H1 (cell line): ENCODE results near the gene OSBPL5. TPM values are rescaled to one million over a fixed set of nuclear protein-coding genes. Genes with fewer than 3 reads are reported as not detected.

Source experiments
- CTCF ChIA-PET: fragments of 300-600 bp; sonication (Branson Sonifier 250); formaldehyde crosslinking; loops from one replicate; lab custom pipeline; 2021; ENCODE audit not compliant: partially characterized antibody; lab: Charles Lee
- POLR2A ChIA-PET: fragments of 300-600 bp; sonication (Branson Sonifier 250); formaldehyde crosslinking; loops from one replicate; lab custom pipeline; 2021; ENCODE audit warnings: inconsistent platforms; ENCODE audit not compliant: partially characterized antibody; lab: Charles Lee
- DNase-seq, 2 experiments: peaks; one replicate each; pipeline versions ENCODE4 v3.0.0 to v3.0.0-alpha.2; 2010 to 2022; ENCODE audit warnings: low spot score in 2 of 2, low read depth in 1 of 2, mixed read lengths in 1 of 2
- FAIRE-seq: peaks from 2 replicates; lab custom pipeline; 2011; peaks lifted over from hg19 to GRCh38; lab: Jason Lieb, UNC
- H2AFZ ChIP-seq: 2 replicates; pipeline ENCODE4 v1.8.1; 2012; ENCODE audit warnings: low read length, inconsistent platforms
- H2AK5ac ChIP-seq: 2 replicates; pipeline ENCODE4 v1.6.1; 2013; ENCODE audit warnings: low read depth, low read length
- H2BK120ac ChIP-seq: replicated peaks from 2 replicates; pipeline ENCODE3; 2013; ENCODE audit warnings: low read depth, low read length, inconsistent platforms
- H2BK12ac ChIP-seq: 2 replicates; pipeline ENCODE4 v1.6.1; 2013; ENCODE audit warnings: low read depth, low read length
- H2BK15ac ChIP-seq: 2 replicates; pipeline ENCODE4 v1.6.1; 2013; ENCODE audit warnings: low read length
- H2BK20ac ChIP-seq: 2 replicates; pipeline ENCODE4 v1.6.1; 2013; ENCODE audit warnings: low read length
- H2BK5ac ChIP-seq: 2 replicates; pipeline ENCODE4 v1.6.1; 2013; ENCODE audit warnings: low read depth, low read length
- H3K14ac ChIP-seq: 2 replicates; pipeline ENCODE4 v1.6.1; 2013; ENCODE audit warnings: inconsistent platforms; ENCODE audit not compliant: insufficient read length
- H3K18ac ChIP-seq: 2 replicates; pipeline ENCODE4 v1.6.1; 2013; ENCODE audit warnings: low read length; ENCODE audit errors: extremely low read depth
- H3K23ac ChIP-seq: 2 replicates; pipeline ENCODE4 v1.6.1; 2013; ENCODE audit warnings: inconsistent platforms; ENCODE audit not compliant: insufficient read length
- H3K23me2 ChIP-seq: 2 replicates; pipeline ENCODE4 v1.6.1; 2013; ENCODE audit warnings: low read depth, low read length
- H3K27ac ChIP-seq: 2 replicates; pipeline ENCODE4 v1.6.1; 2011; ENCODE audit warnings: low read depth, low read length, inconsistent platforms
- H3K27me3 ChIP-seq, 4 experiments: replicated peaks in 1 of 4; 1 replicate in 1 of 4; 2 replicates in 3 of 4; pipeline versions ENCODE4 v1.6.1 to v1.8.1; 2011 to 2013; ENCODE audit warnings: low read length in 3 of 4, mild to moderate bottlenecking in 3 of 4, inconsistent platforms in 2 of 4, mixed read lengths in 2 of 4, moderate library complexity in 1 of 4; ENCODE audit not compliant: control insufficient read depth in 3 of 4, insufficient read depth in 3 of 4; ENCODE audit errors: extremely low read depth in 1 of 4
- H3K36me3 ChIP-seq, 4 experiments: 2 replicates each; pipeline versions ENCODE4 v1.6.1 to v1.8.1; 2011 to 2013; ENCODE audit warnings: mild to moderate bottlenecking in 4 of 4, low read length in 3 of 4, moderate library complexity in 2 of 4, control low read depth in 1 of 4, inconsistent platforms in 1 of 4; ENCODE audit not compliant: insufficient read depth in 4 of 4, control insufficient read depth in 2 of 4
- H3K4ac ChIP-seq: replicated peaks from 2 replicates; pipeline ENCODE3; 2013; ENCODE audit warnings: low read length, low read depth, mixed read lengths, inconsistent platforms; ENCODE audit not compliant: insufficient read length
- H3K4me1 ChIP-seq, 4 experiments: replicated peaks in 1 of 4; 1 replicate in 1 of 4; 2 replicates in 3 of 4; pipeline versions ENCODE4 v1.6.1 to v1.8.1; 2011 to 2013; ENCODE audit warnings: low read length in 3 of 4, inconsistent platforms in 2 of 4, mixed read lengths in 1 of 4; ENCODE audit not compliant: insufficient read depth in 4 of 4, control insufficient read depth in 3 of 4
- H3K4me2 ChIP-seq, 2 experiments: 2 replicates each; pipeline versions ENCODE4 v1.6.1 to v1.8.1; 2011 to 2013; ENCODE audit warnings: low read depth in 2 of 2, low read length in 2 of 2, control low read depth in 1 of 2, inconsistent platforms in 1 of 2, mild to moderate bottlenecking in 1 of 2; ENCODE audit not compliant: insufficient read depth in 1 of 2
- H3K4me3 ChIP-seq, 4 experiments: fragments of 200-600, 300-600 bp in 1 of 4; sonication (generic), shearing (Covaris generic), sonication (Bioruptor Twin) in 1 of 4; 2 replicates each; pipeline versions ENCODE4 v1.5.1 to v1.8.1; 2011 to 2016; ENCODE audit warnings: low read length in 4 of 4, low read depth in 3 of 4, control low read depth in 2 of 4, inconsistent platforms in 2 of 4, mild to moderate bottlenecking in 2 of 4, mixed read lengths in 1 of 4, moderate library complexity in 1 of 4; ENCODE audit not compliant: insufficient read depth in 2 of 4; ENCODE audit errors: extremely low read depth in 1 of 4
- H3K56ac ChIP-seq: replicated peaks from 2 replicates; pipeline ENCODE3; 2013; ENCODE audit warnings: low read depth, mild to moderate bottlenecking, mixed read lengths, low read length, inconsistent platforms; ENCODE audit not compliant: insufficient read length
- H3K79me1 ChIP-seq: 2 replicates; pipeline ENCODE4 v1.6.1; 2013; ENCODE audit warnings: low read depth, low read length, control low read depth
- H3K79me2 ChIP-seq, 2 experiments: 2 replicates each; pipeline versions ENCODE4 v1.6.1 to v1.8.1; 2012 to 2013; ENCODE audit warnings: low read length in 2 of 2, mild to moderate bottlenecking in 2 of 2, inconsistent platforms in 1 of 2; ENCODE audit not compliant: insufficient read depth in 2 of 2, control insufficient read depth in 1 of 2
- H3K9ac ChIP-seq, 4 experiments: replicated peaks in 1 of 4; 1 replicate in 1 of 4; 2 replicates in 3 of 4; pipeline versions ENCODE4 v1.6.1 to v1.8.1; 2011 to 2013; ENCODE audit warnings: low read depth in 3 of 4, low read length in 3 of 4, control low read depth in 2 of 4, mild to moderate bottlenecking in 2 of 4, moderate library complexity in 2 of 4, inconsistent platforms in 1 of 4; ENCODE audit errors: extremely low read depth in 1 of 4
- H3K9me3 ChIP-seq, 2 experiments: 2 replicates each; pipeline versions ENCODE4 v1.6.1 to v1.8.1; 2012 to 2013; ENCODE audit warnings: mild to moderate bottlenecking in 2 of 2, moderate library complexity in 2 of 2, control low read depth in 1 of 2, inconsistent platforms in 1 of 2, low read depth in 1 of 2, low read length in 1 of 2, mixed read lengths in 1 of 2; ENCODE audit not compliant: insufficient read depth in 2 of 2
- H4K20me1 ChIP-seq, 2 experiments: replicated peaks in 1 of 2; 2 replicates each; pipeline versions ENCODE3 to v1.8.1; 2011 to 2013; ENCODE audit warnings: inconsistent platforms in 2 of 2, low read length in 2 of 2, mild to moderate bottlenecking in 1 of 2; ENCODE audit not compliant: insufficient read depth in 2 of 2, control insufficient read depth in 1 of 2
- H4K5ac ChIP-seq: 2 replicates; pipeline ENCODE4 v1.6.1; 2013; ENCODE audit warnings: low read length, low read depth, mixed read lengths, inconsistent platforms; ENCODE audit not compliant: insufficient read length
- H4K8ac ChIP-seq: 2 replicates; pipeline ENCODE4 v1.8.0; 2013; ENCODE audit warnings: mild to moderate bottlenecking, moderate library complexity, low read length, inconsistent platforms; ENCODE audit not compliant: insufficient read depth; ENCODE audit errors: extremely low read depth
- H4K91ac ChIP-seq: replicated peaks from 2 replicates; pipeline ENCODE3; 2013; ENCODE audit warnings: low read length, mixed read lengths, inconsistent platforms; ENCODE audit not compliant: insufficient read length
- ASH2L ChIP-seq: fragments of 200-600, 300-600 bp; sonication (generic); IDR thresholded peaks from one replicate; pipeline ENCODE4 v1.7.1; 2017; ENCODE audit warnings: low read length
- KDM1A ChIP-seq: fragments of 200-600, 300-600 bp; sonication (generic); IDR thresholded peaks from 2 replicates; pipeline ENCODE4 v1.7.1; 2016; ENCODE audit warnings: mild to moderate bottlenecking, low read length, borderline replicate concordance
- SIRT6 ChIP-seq: IDR thresholded peaks from one replicate; pipeline ENCODE4 v1.7.1; 2012; ENCODE audit warnings: low read length, inconsistent platforms
- SP4 ChIP-seq: IDR thresholded peaks from 2 replicates; pipeline ENCODE4 v1.6.1; 2012; ENCODE audit warnings: low read length, inconsistent platforms
- TBP ChIP-seq: IDR thresholded peaks from 2 replicates; pipeline ENCODE4 v1.6.1; 2011; ENCODE audit warnings: low read depth, low read length, improper control_type of control experiment
- WGBS, 2 experiments: shearing (Covaris generic) in 1 of 2; methylation state at CpG; one replicate each; pipeline versions ENCODE4 v1.1.6 to v1.1.7; 2013 to 2015; ENCODE audit warnings: low lambda C conversion rate in 2 of 2, mixed read lengths in 2 of 2, inconsistent platforms in 1 of 2, low coverage in 1 of 2, missing lambda C conversion rate in 1 of 2; ENCODE audit not compliant: insufficient replicate concordance in 2 of 2, insufficient coverage in 1 of 2, insufficient read length in 1 of 2; ENCODE audit errors: extremely low coverage in 1 of 2, missing lambda C conversion rate in 1 of 2; 5-methylcytosine and 5-hydroxymethylcytosine counted together
- polyA plus RNA-seq, 7 experiments: library from polyadenylated mRNA; depleted of rRNA in 3 of 7; stranded (reverse) in 5 of 7; unstranded in 2 of 7; fragments of >200 nt in 5 of 7; fragments of 200-250 nt in 2 of 7; gene quantifications; 1 replicate in 5 of 7; 2 replicates in 1 of 7; 4 replicates in 1 of 7; pipeline versions ENCODE4 v1.2.1 to v1.2.3, GENCODE V29; 2011 to 2013; ENCODE audit warnings: missing spikeins in 2 of 7, mixed read lengths in 2 of 7
- total RNA-seq: library from RNA; stranded (reverse); fragmentation: NEBNext Ultra II Directional; extraction: Animal tissue kit (Norgen Biotek cat#: 25700); gene quantifications from 2 replicates; pipeline ENCODE4 v1.2.1, GENCODE V29; 2021

Gene OSBPL5
- total and polyA plus RNA-seq, 2 of the 8 experiments (the other 6 are each of a cell fraction or from before 2014, with no cell fraction given): 3.4 to 9.9 TPM

DNA sequence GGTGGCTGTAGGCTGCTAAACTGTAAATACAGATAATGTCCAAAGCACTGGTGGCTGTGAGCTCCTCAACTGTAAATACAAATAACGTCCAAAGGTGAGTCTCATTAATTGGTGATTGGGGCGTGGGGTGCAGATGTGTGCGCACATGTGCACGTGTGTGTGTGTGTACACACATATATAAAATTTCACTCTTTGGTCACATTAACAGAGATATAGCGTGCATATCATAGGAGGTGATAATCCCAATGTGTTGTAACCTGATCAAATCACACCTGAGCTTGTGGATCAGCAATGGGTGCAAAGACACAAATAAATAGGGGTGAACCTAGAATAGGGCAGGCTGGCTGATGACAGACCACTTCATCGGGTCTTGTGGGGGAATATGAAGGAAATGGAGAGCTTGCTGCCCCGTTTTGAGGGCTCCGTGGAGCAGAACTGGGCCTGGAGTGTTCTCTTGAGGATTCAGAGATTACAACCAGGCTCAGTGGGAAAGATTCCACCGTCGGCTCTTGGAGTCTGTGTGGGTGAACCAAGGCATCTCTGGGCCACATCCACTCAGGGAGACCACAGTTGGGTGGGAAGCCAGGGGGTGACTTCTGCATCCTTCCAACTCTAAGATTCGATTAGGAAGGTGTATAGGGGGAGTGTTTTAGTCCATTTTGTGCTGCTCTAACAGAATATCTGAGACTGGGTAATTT lies 24.9 kb upstream of the OSBPL5 start:
- peak overlapping the region; percentile 11 for H3K4ac ChIP-seq
- peak overlapping the region; percentile 80 for H3K18ac ChIP-seq
- H2AFZ ChIP-seq: no peak overlapping the region
- no peak overlapping the region for H3K14ac ChIP-seq
- peak in 1 of 2 experiments; percentile 35 for DNase-seq
- H4K5ac ChIP-seq: peak overlapping the region; percentile 87
- H3K27ac ChIP-seq: no peak overlapping the region
- H3K27me3 ChIP-seq: no peaks in the 10 kb centered on the region
- peak overlapping the region; percentile 87; the same call in 1 of the 2 replicates for H2AK5ac ChIP-seq
- no peak overlapping the region for H4K8ac ChIP-seq
- H3K23ac ChIP-seq: no peak overlapping the region
- H2BK20ac ChIP-seq: peak overlapping the region; percentile 74
- 88% methylated on average over 11 of the region's 11 CpGs; no CpG with 5 or more reads in 1 of the 2 experiments for WGBS, 2 experiments
- H2BK5ac ChIP-seq: peak overlapping the region; percentile 96; the same call in 1 of the 2 replicates
- no peak for TF ChIP-seq SP4
- no peak for TF ChIP-seq TBP
- no peak for TF ChIP-seq ASH2L
- TF ChIP-seq KDM1A: peak; percentile 96
- TF ChIP-seq SIRT6: no peak
- no peak overlapping the region for H3K9ac ChIP-seq
- no peaks in the 10 kb centered on the region for H3K79me2 ChIP-seq
- peak overlapping the region; percentile 98; the same call in 1 of the 2 replicates for H2BK15ac ChIP-seq
- ChIA-PET CTCF (interaction anchor here (1.0 to 1.8 kb wide), 8 partner anchors 12 to 99 kb away, joined by 3 to 6 read pairs (median 4); no protein-coding TSS in a partner anchor), POLR2A (interaction anchor here (1.0 to 1.8 kb wide), 2 partner anchors 9 to 12 kb away, joined by 3 to 6 read pairs; no protein-coding TSS in a partner anchor)
- 0 out of 4 replicates have a peak, but pooled peaks cover 0 to 2% of the 10 kb centered on the region in 2 experiments for H3K9me3 ChIP-seq
- FAIRE-seq: no peak
- peak overlapping the region; percentile 59 to 61; a peak in 3 of 4 replicates for H3K4me2 ChIP-seq
- peaks cover 3% of the 10 kb centered on the region for H3K23me2 ChIP-seq
- H3K36me3 ChIP-seq: no peaks in the 10 kb centered on the region
- peak overlapping the region; percentile 75 for H4K91ac ChIP-seq
- H3K4me1 ChIP-seq: peaks cover 5 to 23% (median 11%) of the 10 kb centered on the region in 4 experiments
- peak overlapping the region in 2 of 4 experiments; percentile 17 to 43; a peak in 1 of 8 replicates for H3K4me3 ChIP-seq
- no peak overlapping the region for H3K56ac ChIP-seq
- no peaks in the 10 kb centered on the region for H4K20me1 ChIP-seq
- peak overlapping the region; percentile 78; the same call in 1 of the 2 replicates for H2BK12ac ChIP-seq
- H2BK120ac ChIP-seq: peak overlapping the region; percentile 47
- H3K79me1 ChIP-seq: no peaks in the 10 kb centered on the region
